NCI-H460 (cell line): Measurements from ENCODE around the gene COPS8. TPM values are rescaled to one million over a fixed set of nuclear protein-coding genes. Genes with fewer than 3 reads are reported as not detected.

Source experiments
- DNase-seq: peaks from one replicate; pipeline ENCODE4 v3.0.0-alpha.2; 2016; ENCODE audit warnings: low read depth; ENCODE audit errors: extremely low read depth
- total RNA-seq: library from RNA; depleted of rRNA; stranded (reverse); fragments of >200 nt; shearing (Covaris generic); gene quantifications from 2 replicates; pipeline ENCODE4 v1.2.3, GENCODE V29; 2014

Gene COPS8
- total RNA-seq, 1 experiment from 2014 or later, result 153 TPM

DNA sequence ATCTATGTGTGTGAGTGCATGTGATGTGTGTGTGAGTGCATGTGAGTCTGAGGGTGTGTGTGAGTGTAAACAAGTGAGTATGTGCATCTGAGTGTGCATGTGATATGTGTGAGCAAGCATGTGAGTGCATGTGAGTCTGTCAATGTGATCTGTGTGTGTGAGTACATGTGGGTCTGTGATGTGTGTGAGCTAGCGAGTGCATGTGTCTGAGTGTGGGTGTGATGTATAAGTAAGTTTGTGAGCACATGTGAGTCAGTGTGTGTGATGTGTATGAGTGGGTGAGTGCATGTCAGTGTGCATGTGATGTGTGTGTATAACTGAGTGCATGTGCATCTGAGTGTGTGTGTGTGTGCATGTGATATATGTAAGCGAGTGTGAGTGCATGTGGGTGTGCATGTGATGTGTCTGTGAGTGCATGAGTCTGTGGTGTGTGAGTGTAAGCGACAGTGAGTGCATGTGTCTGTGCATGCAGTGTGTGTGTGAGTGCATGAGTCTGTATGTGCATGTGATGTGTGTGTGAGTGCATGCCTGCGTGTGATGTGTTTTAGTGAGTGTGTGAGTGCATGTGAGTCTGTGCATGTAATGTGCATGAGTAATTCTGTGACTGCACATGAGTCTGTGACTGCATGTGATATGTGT lies 44.1 kb downstream of the COPS8 start:
- DNase-seq, result no peak

DNA sequence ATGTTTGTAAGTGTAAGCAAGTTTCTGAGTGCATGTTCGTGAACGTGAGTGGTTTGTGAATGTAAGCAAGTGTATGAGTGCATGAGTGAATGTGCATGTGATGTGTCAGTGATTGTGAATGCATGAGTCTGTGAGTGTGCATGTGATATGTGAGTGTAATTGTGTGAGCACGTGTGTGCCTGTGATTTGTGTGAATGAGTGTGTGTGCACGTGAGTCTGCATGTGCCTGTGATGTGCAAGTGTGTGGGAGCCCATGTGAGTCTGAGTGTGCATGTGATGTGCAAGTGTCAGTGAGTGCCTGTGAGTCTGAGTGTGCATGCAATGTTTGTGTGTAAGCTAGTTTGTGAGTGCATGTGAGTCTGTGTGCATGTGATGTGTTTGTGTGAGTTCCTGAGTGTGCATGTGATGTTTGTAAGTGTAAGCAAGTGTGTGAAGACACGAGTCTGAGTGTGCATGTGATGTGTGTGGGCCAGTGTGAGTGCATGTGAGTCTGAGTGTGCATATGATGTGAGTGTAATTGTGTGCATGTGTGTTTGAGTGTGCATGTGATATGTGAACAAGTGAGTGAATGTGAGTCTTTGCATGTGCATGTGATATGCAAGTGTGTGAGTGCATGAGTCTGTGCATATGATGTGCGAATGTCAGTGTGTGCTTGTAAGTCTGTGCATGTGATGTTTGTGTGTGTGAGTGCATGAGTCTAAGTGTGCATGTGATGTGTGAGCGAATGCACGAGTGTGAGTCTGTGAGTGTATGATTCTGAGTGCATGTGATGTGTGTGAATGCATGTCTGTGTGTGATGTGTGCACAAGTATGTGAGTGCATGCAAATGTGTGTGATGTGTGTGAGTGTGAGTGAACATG lies 45.1 kb downstream of the COPS8 start:
- DNase-seq, result no peak

GRCh38 chr2:237131749-237132533 lies 46.3 kb downstream of the COPS8 start:
- DNase-seq, result no peak

DNA sequence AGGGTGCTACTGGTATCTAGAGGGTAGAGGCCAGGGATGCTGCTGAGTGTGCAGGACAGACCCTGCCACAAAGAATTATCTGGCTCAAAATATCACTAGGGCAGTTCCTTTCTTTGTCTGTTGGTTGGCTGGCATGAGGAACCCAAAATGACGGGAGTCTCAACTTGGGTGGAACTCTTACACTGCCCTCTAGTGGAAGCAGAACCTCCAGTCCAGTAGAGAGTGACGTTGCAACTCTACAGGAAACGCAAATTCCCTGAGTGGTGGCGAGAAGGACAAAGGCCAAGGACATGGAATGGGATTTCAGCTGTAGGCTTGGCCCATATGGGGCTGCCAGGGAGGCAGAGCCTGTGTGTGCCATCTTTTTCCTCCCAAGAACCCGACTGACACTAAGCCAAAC lies 47.1 kb downstream of the COPS8 start:
- peak; percentile 41 for DNase-seq

DNA sequence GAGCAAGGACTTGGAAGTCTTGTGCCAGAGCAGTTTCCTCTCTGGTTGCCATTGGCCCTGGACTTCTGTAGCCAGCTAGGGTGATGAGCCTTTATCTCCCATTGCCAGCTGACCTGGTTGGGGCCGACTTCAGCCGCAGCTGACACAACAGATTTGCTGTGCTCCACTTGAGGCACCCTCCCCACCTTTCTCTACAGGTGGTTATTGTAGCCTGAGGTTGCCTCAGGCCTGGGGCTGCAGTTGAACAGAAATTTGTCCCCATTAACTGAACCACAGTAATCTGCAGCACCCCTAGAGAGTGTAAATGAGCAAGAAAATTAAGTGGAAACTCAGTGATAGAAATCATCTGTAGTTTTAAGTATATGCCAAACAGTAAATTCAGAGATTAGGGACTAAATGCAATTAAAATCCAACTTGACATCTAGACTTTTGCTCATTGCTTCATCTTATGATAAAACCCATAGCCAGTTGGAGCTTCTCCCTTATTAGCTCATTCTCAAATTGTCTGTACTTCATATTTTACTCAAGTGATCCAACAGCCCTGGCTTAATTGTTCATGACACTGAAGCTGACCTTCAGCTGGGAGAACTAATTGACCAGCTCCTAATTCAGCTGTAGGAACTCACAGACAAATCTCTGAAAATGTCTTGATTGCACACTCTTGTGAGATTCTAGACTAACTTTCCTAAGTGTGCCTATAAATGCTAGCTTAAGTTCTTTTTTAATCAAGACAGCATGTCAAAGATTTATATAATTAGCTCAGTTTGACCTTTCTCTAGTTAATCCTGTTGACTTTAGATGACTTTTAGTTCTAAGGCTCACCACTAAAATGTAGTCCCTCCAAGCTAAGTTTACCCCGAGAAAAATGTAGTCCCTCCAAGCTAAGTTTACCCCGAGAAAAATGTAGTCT lies 48.9 kb downstream of the COPS8 start:
- no peak for DNase-seq

- no peak for DNase-seq
Measured at GRCh38 chr2:237136824-237137223, 51.1 kb downstream of the COPS8 start.

DNA sequence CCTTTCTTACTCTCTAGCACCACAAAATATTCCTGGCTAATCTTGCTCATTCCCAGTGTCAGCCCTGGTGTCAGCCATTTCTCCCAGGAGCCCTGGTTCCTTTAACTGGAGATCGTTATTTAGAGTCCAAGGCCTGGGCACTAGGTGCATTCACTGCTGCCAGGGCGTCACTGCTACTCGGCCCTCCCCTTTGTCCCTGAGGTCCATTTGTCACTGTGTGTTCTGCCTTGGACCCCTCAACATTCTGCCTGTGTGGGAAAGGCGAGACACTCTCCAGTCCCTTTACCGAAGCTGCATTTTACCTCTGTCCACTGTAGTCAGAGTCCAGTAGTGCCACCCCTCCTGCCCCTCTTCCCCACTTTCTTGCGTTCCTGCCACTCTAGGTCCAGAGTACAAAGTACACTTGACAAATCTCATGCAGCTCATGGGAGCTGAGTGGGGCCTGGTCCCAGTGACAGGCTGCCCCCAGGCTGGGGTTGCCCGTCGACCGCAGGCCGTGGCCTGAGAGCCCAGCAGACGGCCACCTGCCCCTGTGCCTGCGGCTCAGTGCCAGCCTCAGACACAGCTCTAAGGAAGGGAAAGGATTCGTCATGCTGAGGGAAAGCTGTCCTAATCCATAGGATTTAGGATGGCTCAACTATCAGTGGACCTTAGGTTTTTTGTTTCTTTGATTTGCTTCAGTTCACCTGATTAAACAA lies 52.1 kb downstream of the COPS8 start:
- DNase-seq, result no peak

- DNase-seq, result no peak
Measured at GRCh38 chr2:237139123-237139675, 53.5 kb downstream of the COPS8 start.

DNA sequence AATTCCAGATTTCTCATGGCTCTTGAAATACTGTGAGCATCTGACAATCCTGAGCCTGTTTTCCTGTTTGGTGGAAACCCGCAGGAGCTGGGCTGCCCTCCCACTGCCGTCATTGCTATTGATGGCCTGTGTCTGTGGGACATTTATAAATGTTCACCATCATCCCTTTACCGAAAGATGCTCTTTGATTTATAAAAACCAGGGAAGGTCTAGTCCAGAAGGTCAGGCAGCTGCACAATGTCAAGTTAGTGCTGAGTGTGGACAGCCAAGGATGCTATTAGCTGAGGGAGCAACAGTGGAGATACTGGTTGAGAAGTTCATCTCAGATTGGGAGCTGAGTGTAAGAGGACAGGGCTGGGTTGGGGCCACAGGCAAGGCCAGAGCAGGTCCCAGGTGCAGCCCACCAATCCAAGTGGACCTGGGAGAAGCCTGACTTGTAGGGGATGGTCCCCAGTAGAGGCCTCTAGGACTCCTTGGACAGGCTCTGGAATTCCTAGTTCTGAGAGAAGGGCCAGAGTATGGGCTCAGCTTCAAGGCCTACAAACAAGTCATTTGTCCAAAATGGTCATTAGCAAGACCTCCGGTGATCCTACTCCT lies 55.1 kb downstream of the COPS8 start:
- no peak for DNase-seq

DNA sequence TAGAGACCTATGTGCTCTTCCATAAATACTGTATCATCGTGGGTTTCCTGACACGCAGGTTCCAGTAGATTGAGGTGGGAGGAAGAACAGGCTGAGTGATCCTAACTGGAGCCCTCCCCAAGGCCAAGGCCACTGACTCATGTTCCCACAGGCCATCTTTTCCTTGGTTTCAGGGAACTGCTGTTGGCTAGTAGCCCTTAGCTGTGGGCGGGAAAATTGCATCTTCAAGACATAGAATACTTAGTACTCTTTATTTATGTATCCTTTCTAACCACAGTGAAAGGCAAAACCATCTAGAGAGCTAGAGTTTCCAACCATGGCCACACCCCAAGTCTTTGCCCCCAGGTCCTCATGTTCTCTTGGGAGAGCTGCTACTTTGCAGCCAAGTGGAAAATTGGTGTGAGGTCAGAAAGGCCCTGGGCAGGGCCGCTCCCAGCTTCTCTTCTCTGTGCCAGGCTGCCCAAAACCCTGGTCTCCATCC lies 55.9 kb downstream of the COPS8 start:
- DNase-seq, result no peak

GRCh38 chr2:237143118-237143517 lies 57.4 kb downstream of the COPS8 start:
- no peak for DNase-seq

GRCh38 chr2:237143676-237144440 lies 58.2 kb downstream of the COPS8 start:
- no peak for DNase-seq

- DNase-seq, result no peak
Measured at GRCh38 chr2:237144516-237144915, 58.8 kb downstream of the COPS8 start.

DNA sequence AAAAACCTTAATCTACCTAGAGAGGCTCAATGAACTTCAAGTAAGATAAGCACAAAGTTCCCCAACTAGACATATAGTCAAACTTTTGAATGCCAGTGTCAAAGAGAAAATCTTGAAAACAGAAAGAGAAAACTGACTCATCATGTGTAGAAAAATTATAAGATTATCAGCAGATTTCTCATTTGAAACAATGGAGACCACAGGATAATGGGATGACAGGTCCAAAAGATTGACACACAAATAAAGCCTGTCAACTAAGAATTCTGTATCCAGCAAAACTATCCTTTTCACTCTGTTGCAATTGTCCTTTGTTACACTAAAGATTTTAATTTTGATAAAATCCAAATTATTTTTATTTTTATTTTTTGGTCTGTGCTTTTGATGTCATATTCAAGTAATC lies 61.6 kb downstream of the COPS8 start:
- DNase-seq, result no peak

DNA sequence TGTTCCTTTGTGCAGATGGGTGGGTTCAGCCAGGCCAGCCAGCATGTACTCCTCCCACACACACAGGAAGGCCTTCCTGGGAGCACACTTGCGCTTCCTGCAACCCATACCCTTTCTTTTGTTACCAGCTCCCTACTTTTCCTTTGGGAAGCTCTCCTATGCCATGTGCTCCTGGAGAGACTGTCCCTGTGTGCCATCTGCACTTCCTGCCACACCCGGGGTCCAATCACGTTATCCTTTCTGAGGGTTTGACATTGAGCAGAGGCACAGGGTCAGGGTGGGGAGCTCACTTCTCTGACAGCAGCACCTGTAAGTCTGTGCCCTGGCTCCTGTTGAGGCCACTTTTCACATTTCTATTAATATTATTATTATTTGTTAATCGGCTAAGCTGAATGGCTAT lies 62.9 kb downstream of the COPS8 start:
- DNase-seq, result no peak

- no peak for DNase-seq
Measured at GRCh38 chr2:237149425-237149824, 63.7 kb downstream of the COPS8 start.
